Right lung (tissue), 5 donors: ENCODE results near the gene ARHGAP33. TPM values are rescaled to one million over a fixed set of nuclear protein-coding genes. Genes with fewer than 3 reads are reported as not detected.
"Not testable (repeated sequence)": the region's sequence is repeated elsewhere in the genome, so short reads cannot be mapped to it uniquely, and the experiment has no call there.

Experiments
- DNase-seq, 2 donors: peaks; one replicate each; pipeline ENCODE4 v3.0.0-alpha.2; 2013
- polyA plus RNA-seq, 5 donors: library from polyadenylated mRNA; unstranded; fragments of 120-200 nt; gene quantifications; one replicate each; pipeline versions ENCODE4 v1.2.1 to v1.2.3, GENCODE V29; 2013; ENCODE audit warnings: inconsistent platforms in 1 of 5, low replicate concordance in 1 of 5; ENCODE audit not compliant: insufficient read length in 5 of 5, insufficient read depth in 1 of 5

ARHGAP33 gene
- polyA plus RNA-seq, 5 donors: 21.8 to 40.7 (median 27.3) TPM

GRCh38 chr19:35790981-35791813, 15.8 kb downstream of the ARHGAP33 start:
- no peak for DNase-seq

DNA sequence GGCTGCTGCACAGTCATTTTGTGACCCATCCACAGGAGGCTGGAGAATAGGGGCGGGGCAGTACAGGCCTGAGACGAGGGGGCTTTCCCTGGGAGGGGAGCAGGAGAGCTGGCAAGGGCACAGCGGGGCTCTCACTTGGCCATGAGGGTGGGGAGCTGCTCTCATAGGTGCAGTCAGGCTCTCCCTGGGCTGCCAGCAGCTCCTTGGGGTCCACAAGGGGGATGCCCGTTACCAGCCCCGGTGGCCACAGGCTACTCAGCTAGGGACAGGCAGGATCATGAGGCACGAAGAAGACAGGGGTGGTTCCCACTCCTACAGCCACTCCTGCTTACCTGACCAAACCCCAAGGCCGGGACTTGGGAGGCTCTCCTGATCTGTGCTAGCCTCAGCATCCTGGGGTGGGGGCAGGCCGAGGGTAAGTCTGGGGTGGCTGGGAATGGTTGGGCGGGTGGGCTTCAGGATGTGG, 16.5 kb downstream of the ARHGAP33 start:
- no peak for DNase-seq

- DNase-seq: no peak
These were observed 16.9 kb downstream of the ARHGAP33 start for GRCh38 chr19:35792312-35792711.

DNA sequence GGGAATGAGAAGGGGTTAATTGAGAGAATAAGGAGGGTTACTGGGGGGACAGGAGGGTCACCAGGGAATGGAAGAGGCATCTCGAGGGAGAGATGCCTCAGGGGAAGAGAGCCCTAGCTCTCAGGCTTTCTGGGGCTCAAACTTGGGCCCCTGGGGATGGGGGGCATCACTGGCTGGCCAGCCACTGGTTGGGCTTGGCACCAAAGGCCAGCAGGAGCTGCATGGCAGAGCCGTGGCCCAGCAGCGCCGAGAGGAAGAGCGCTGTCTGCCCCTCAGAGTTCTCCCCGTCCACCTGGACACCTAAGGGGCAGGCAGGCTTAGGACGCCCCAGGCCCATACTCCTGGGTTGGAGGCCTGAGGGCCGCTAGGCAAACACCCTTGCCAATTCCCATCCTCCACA, 17.5 kb downstream of the ARHGAP33 start:
- no peak for DNase-seq

DNA sequence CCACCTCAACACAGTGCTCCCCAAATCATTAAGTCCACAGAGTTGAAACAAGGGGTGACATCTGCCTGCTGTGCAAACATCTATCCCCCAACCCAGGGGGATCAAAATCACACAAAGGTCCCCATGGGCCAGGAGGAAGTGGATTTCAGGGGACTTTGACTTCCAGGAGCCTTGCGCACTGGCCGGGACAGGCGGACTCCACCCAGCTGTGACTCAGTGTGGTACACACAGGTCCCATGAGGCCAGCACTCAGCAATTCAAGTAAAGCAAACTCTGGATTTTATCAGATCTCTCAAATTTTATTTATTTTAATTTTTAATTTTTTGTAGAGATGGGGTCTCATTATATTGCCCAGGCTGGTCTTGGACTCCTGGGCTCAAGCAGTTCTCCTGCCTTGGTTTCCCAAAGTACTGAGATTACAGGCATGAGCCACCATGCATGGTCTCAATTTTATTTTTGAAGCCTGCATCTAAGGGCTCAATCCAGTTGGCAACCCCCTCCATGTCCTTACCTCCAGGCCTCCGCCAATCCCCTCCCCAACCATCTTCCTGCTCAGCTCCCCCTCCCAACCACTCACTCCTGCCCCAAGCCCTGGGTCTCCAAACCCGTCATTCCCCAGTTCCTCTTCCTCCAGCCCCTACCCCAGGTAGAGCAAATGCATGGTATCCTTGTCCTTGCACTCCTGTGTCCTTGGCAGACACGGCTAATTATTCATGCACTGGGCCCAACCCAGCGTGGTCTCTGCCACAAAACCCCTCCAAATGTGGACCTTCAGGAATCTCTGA, 18.2 kb downstream of the ARHGAP33 start:
- DNase-seq: no peak

GRCh38 chr19:35795564-35795963, 20.2 kb downstream of the ARHGAP33 start:
- not testable (repeated sequence) for DNase-seq

GRCh38 chr19:35796645-35797542, 21.5 kb downstream of the ARHGAP33 start:
- DNase-seq: no peak

DNA sequence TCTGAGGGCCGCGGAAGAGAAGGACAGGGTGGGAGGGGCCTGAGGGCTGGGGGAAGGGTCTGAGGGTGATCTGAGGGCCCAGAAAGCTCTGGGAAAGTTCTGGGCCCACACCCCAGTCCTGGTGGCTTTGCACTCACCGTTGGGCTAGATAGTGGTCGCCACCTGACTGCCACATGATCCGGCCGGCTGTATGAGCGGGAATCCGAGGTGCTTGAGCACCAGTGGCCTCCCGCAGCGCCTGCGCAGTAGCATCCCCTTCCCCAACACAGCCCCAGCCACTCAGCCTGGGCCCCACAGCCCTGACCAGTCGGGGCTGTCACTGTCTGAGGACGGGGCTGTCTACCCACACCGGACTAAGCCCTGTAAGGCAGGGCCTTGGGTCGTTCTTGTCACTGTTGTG, 22.3 kb downstream of the ARHGAP33 start:
- DNase-seq: no peak

- no peak for DNase-seq
These were observed 26.5 kb downstream of the ARHGAP33 start for GRCh38 chr19:35801828-35802227.

GRCh38 chr19:35805526-35806102, 30.2 kb downstream of the ARHGAP33 start:
- DNase-seq: no peak

DNA sequence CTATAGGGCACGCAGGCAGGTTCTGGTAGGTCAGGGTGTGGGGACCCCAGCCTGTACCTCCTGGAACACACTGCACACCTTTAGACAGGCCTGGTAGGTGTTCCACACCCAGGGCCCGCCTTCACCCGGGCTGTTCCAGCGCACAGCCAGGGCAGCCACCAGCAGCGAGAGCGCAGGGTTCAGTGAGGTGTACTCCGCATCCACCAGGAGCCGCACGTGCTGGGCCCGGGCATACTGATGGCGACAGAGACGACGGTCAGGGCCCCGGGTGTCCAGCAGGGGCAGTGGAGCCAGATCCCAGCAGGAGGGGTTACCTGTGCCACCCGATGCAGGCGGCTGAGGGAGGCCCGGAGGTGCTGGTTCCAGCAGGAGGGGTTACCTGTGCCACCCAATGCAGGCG, 31.2 kb downstream of the ARHGAP33 start:
- no peak for DNase-seq

- no peak for DNase-seq
These were observed 32.3 kb downstream of the ARHGAP33 start for GRCh38 chr19:35807633-35808032.

DNA sequence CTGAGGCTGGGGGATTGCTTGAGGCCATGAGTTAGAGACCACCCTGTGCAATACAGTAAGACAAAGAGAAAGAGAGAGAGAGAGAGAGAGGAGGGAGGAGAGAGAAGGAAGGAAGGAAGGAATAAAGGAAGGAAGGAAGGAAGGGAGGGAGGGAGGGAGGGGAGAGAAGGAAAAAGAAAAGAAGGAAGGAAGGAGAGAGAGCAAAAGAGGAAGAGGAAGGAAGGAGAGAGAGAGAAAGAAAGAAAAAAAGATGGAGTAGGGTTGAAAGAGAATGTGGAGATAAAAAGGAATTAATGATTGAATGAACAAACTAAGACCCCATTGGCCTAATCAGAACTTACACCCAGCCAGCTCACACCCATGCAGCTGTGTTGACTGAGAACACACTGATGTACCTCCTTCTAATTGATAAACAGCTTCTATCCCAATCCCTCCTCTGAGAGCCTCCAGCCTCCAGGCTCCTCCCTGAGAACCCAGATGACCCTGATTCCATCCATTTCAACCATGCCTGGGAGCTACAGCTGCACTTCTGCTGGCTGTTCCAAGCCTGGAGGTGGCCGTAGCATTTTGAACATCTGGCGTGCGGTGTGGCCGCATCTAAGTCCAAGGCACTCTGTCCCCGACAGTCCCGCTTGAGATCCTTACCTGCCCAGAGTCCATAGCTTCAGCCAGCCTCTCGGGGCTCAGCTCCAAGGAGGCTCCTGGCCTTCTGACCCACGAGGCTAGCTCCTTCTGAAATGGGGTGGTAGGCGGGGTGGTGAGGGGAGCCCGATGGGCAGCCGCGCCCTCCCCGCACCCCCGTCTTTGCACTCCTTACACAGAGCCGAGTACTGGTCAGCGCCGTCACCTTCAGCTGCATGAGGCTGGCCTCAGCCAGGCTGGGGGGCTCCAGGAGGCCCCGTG, 36.2 kb downstream of the ARHGAP33 start:
- DNase-seq: no peak

DNA sequence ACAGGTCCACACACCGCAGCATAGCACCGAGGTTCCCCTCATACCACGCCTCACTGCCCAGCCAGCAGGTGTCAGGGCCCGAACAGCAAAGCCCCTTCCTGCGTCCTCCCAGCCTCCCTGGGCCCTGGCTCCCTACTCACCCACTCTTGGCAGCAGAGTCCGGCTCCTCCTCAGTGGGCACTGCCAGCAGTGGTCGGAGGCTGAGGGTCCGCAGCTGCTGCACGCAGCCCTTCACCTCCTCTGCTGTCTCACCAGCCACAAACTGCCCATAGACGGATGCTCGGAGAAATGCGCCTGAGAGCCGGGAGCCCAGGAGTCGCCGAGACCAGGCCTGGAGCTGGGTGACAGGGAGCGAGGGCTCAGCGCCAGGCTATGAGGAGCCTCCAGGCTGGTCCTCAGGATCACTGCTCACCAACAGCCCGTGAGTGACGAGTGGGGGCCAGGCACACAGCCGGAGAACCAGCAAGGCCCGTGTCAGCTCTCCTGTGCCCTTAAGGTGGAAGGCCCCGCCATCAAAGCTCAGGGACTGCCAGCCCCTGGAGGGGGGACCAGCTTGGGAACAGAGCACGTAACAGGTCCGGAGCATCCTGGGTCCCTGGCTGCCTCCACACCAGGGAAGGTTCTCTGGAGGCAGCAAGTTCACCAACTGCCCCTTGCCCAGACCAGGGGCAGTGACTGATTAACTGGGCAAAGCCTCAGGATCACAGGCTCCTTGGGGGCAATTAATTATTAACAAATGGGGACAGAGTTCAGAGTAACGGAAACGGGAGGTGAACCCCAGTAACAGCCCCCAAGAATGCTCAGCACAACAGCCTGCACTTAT, 37.1 kb downstream of the ARHGAP33 start, which contains the start of gene PRODH2:
Gene PRODH2 (minus strand): TSS at position 626 of the 823 bp plus-strand sequence. CDS start 40 bp downstream, at position 586.
- DNase-seq: no peak

DNA sequence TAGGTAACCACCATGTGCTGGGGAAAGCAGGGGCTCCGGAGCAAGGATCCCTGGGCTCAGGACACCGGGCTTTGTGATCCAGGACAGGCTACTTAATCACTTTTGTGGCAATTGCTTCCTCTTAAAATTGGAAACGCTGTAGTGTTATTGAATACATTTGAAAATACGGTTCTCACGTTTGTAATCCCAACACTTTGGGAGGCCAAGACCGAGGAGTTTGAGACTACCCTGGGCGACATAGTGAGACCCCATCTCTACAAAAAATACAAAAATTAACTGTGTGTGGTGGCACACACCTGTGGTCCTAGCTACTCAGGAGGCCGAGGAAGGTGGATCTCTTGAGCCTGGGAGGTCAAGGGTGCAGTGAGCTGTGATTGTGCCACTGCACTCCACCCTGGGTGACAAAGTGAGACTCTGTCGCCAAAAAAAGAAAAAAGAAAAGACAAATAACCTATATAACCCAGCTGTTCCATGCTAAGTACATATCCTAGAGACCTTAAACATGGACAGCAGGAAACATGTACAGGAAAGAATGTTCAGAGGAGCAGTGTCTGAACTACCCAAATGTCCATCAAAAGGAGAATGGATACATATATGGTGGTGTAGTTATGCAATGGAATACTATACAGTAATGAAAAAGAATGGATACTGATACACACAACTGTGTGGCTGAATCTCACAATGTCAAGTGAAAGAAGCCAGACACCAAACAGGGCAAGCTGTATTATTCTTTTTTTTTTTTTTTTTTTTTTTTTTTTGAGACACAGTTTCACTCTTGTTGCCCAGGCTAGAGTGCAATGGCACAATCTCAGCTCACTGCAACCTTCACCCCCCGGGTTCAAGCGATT, 37.9 kb downstream of the ARHGAP33 start:
- no peak for DNase-seq

DNA sequence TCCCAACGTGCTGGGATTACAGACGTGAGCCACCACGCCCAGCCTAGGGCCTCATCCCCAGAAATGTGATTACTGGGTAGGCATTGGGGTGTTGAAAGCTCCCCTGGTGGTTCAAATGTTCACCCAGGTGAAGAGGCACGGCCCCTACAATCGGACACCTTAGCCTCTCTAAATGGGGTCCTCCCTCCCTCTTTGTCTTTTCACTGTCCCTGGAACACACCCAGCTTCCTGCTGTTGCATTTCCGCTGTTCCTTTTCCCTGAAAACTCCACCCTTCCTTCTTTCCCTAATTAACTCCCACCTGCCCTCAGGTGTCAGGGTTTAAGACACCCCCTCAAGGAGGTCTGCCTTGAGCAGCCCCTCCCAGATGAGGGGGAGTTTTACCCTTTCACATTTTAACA, 40.9 kb downstream of the ARHGAP33 start:
- no peak for DNase-seq

DNA sequence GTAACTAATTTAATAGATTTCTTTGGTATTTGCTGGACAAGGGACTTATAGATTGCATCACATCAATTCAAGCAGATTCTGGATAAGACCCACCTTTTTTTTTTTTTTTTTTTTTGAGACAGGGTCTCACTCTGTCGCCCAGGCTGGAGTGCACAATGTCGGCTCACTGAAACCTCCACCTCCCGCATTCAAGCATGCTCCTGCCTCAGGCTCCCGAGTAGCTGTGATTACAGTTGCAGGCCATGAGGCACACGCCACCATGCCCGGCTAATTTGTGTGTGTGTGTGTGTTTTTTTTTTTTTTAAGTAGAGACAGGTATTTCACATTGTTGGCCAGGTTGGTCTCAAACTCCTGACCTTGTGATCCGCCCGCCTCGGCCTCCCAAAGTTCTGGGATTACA, 41.5 kb downstream of the ARHGAP33 start:
- no peak for DNase-seq

DNA sequence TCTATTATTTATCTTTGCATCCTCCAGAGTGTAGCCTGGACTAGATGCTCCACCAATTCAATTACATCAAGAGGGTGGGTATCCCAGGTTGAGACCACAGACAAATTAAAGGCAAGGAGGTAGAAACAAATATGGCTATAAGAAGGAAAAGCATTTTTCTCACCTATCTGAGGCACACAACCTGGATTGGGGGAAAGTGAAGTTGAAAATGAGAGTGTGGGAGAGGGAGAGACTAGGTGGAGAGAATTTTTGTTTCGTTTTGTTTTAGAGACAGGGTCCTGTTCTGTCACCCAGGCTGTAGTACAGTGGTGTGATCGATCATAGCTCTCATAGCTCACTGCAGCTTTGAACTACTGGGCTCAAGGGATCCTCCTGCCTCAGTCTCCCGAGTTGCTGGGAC, 43.1 kb downstream of the ARHGAP33 start:
- DNase-seq: no peak
